Measurements from ENCODE around the gene CXXC5. TPM values are rescaled to one million over a fixed set of nuclear protein-coding genes. Genes with fewer than 3 reads are reported as not detected.
A peak's percentile ranks its signal among the peaks of the same experiment; 100 is the strongest.

CXXC5 gene
- total and polyA plus RNA-seq, 2 of the 4 experiments (the other 2 are of a cell fraction): 24.9 to 35.7 TPM

DNA sequence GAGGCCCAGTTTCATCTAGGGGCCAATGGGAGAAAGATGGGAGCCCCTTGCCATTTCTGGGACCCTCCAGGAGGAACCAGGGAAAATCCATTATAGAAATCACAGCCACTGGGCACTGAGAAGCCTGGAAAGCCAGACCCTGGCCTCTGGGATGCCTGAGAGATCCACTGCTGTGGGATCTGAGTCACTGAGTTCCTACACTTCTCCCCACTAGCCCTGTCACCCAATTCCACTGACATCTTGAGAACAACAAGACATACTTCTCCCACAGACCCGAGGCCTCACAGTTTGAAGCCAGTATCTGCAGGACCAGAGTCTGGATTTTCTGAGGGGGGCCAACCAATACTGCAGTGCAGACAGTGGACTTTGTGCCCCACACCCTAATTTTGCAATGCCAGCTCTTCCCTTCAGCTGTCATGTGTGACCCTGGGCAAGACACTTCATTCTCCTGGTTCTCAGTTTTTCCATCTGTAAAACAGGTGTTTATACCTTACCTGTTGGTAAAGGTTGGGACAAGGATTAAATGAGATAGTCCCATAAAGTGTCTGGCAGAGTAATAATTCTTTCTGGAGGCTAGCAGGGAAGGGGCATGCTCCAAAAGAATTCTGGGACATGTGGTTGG lies 46.5 kb downstream of the CXXC5 start:
- ATAC-seq (ENCODE audit: low read depth) (no peak), DNase-seq (peak; percentile 64)
- Histone ChIP-seq H3K27me3 (ENCODE audit: control insufficient read depth, insufficient read depth, low read length) (no peaks in the 10 kb centered on the region), H3K4me1 (ENCODE audit: control insufficient read depth, insufficient read depth, low read length) (peaks cover 51% of the 10 kb centered on the region), H2BK5ac (ENCODE audit: low read depth, low read length, poor library complexity, severe bottlenecking) (no peak overlapping the region), H3K79me1 (ENCODE audit: low read depth in 1 of 2, low read length in 2 of 2) (no peaks in the 10 kb centered on the region; a peak in 1 of 4 replicates), H3K9me1 (ENCODE audit: insufficient read depth, low read length) (peaks cover 29% of the 10 kb centered on the region), H2AK9ac (replicated peaks; ENCODE audit: low read depth, low read length, poor library complexity) (no peak overlapping the region), H3K56ac (ENCODE audit: extremely low read depth, insufficient read depth, low read length) (no peak overlapping the region), H4K5ac (ENCODE audit: low read depth, low read length) (no peak overlapping the region), H3K27ac (ENCODE audit: insufficient read depth, low read length) (no peak overlapping the region), H2BK20ac (ENCODE audit: low read depth, low read length) (peak overlapping the region; percentile 28; the same call in 1 of the 2 replicates), H3K23ac (ENCODE audit: low read depth, low read length) (peak overlapping the region; percentile 4; the same call in 1 of the 2 replicates), H3K36me3 (ENCODE audit: control insufficient read depth, insufficient read depth, low read length) (no peaks in the 10 kb centered on the region), H4K8ac (ENCODE audit: low read depth in 2 of 2, low read length in 2 of 2) (peak overlapping the region in 1 of 2 experiments; percentile 40; a peak in 1 of 4 replicates), H3K4ac (ENCODE audit: low read depth, low read length) (0 out of 2 replicates have a peak overlapping the region, but pooled peaks have one; percentile 39), H3K18ac (ENCODE audit: low read depth, low read length) (0 out of 2 replicates have a peak overlapping the region, but pooled peaks have one; percentile 4), H2BK120ac (ENCODE audit: low read depth, low read length) (peak overlapping the region; percentile 30), H2AFZ (replicated peaks; ENCODE audit: low read length, poor library complexity) (no peak overlapping the region), H4K91ac (ENCODE audit: insufficient read depth, low read depth, low read length) (peak overlapping the region; percentile 39; the same call in 1 of the 2 replicates), H3K4me2 (ENCODE audit: low read depth, low read length) (no peak overlapping the region), H3K9ac (ENCODE audit: low read depth, low read length) (no peak overlapping the region), H4K20me1 (ENCODE audit: insufficient read depth, low read length) (no peaks in the 10 kb centered on the region), H2AK5ac (ENCODE audit: low read depth, low read length) (no peak overlapping the region; the same call in 1 of the 2 replicates), H2BK15ac (ENCODE audit: low read depth, low read length) (no peak overlapping the region), H3K14ac (replicated peaks; ENCODE audit: low read depth, low read length) (no peak overlapping the region; the same call in 1 of the 2 replicates), H3K4me3 (ENCODE audit: insufficient read depth, low read depth, low read length) (no peak overlapping the region), H3K9me3 (ENCODE audit: control insufficient read depth, insufficient read depth, low read length) (no peaks in the 10 kb centered on the region)
- no TSS peak for BruUV-seq (replicated peaks)
- POLR2A ChIA-PET (ENCODE audit: unreplicated experiment): no interaction called here
- CTCF ChIA-PET: interaction anchor here (0.9 kb wide), 1 partner anchor 71 kb away, joined by 3 read pairs; no protein-coding TSS in a partner anchor
- 0% methylated on average over 1 of the region's 1 CpG; no CpG with 5 or more reads in 1 of the 2 experiments for WGBS, 2 experiments (ENCODE audit: extremely low coverage in 2 of 2, insufficient read length in 1 of 2)
- intact Hi-C loops (cut with micrococcal nuclease) (loop anchor here (5.0 kb wide), 3 partner anchors 73 to 177 kb away; no protein-coding TSS in a partner anchor), dilution Hi-C loops (cut with HindIII; ENCODE audit: low sequenced_read_pairs, unreplicated experiment) (no loop called here), in situ Hi-C loops (cut with MboI; ENCODE audit: low sequenced_read_pairs) (no loop called here)
- TF ChIP-seq FOS (IDR thresholded peaks at IDR 0.05; ENCODE audit: low read depth, low read length) (peak; percentile 38; the same call in 1 of the 2 replicates), RCOR1 (IDR thresholded peaks at IDR 0.05; ENCODE audit: insufficient replicate concordance, low read length) (no peak)

All from IMR-90 (cell line).